ENCODE results near the gene ARRB2. TPM values are rescaled to one million over a fixed set of nuclear protein-coding genes. Genes with fewer than 3 reads are reported as not detected.

ARRB2 gene
- total RNA-seq, 1 experiment from 2014 or later = 12.6 TPM

DNA sequence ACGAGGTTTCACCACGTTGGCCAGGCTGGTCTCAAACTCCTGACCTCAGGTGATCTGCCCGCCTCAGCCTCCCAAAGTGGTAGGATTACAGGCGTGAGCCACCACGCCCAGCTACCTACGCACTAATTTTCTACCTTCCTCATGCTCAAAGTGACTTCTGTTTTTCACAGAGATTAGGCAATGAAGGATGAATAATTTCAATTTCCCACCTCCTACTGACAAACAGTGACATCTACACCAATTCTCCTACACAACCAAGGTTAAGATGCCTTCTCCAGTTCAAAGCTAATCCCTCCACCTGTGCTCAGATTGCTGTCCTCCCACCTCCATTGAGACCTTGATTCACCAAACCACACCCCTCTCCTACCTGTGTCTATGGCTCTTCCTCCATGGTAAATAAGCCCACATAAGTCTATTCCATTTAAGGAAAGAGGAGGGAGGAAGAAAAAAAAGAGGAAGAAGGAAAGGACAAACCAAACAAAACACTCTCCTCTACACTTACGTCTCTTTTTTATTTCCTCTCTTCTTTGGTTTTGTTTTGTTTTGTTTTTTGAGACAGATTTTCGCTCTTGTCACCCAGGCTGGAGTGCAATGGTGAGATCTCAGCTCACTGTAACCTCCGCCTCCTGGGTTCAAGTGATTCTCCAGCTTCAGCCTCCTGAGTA is 15.3 kb downstream of the ARRB2 start:
- no peak for DNase-seq (ENCODE audit: low read depth)

GRCh38 chr17:4728124-4728523 is 17.7 kb downstream of the ARRB2 start:
- DNase-seq (ENCODE audit: low read depth) = no peak

DNA sequence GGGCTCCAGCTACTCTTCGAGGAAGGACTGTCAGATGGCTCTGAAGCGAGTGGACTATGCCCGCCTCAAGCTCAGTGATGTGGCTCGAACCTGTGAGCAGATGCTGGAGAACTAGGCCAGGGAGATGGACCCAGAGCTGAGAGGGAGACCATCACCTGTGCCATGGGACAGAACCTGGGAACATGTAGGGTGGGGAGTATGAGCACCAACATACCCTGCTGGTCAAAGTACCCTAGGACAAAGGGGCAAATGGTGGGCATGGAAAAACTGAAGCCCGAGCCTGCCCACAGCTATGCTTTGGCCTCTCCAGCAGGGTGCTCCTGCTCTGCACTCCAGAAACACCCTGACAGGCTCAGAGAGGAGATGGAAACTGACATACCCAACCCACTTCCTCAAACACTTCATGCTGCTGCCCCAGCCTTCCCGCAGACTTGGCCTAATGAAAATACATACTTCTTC is 22.7 kb downstream of the ARRB2 start:
- no peak for DNase-seq (ENCODE audit: low read depth)

DNA sequence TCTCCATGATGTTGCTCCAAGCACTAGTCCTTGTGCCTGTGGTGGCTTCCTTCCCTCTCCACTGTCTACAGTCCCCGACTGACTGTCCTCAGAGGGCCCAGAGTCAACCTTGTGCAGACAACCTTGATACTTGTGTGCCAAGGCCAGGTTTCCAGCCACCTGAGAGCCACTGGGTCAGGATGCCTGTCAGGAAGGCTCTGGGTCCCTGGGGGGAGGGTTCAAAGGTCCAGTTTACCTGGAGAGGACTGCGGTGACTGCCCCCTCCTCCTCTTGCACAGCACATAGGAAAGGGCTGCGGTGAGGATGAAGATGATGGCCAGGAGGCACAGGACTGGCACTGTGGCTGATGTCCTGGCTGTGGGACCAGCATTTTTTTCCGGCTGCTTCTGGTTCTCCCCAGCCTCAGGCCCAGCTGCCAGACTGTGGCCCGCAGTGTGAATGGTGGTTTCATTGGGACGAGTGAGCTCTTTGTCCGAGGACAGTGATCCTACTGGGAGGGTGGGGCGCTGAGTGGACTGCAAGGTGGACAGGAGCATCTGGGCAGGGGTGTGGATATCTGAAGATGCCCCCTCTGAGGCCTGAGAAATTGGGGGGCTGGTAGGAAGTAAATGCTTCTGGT is 24.5 kb downstream of the ARRB2 start:
- no peak for DNase-seq (ENCODE audit: low read depth)

DNA sequence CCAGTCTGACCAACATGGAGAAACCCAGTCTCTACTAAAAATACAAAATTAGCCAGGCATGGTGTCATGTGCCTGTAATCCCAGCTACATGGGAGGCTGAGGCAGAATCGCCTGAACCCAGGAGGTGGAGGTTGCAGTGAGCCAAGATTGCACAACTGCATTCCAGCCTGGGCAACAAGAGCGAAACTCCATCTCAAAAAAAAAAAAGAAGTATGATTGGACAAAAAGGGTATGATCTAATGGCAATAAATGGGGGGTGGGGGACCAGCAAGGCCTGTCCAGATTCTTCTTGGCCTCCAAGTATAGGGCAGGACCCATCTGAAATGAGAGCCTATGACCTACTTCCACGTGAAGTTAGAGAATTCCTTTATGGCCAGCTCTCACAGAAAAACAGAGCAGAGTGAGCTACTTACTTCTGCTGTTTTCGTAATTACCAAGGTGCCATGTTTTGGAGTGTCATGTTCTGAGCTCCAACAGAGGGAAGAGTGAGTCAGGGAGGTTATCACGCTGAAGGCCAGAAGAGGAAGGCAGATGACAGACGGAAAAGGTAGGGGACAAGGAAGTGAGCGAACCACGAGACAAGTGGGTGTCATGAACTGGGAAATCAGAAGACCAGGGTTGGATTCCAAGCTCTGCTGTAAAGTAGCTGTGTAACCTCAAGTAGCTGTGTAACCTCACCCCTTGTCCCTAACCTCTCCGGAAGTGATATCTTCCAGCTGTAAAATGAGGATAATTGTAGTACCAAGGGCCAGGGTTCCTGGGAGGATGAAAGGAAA is 25.6 kb downstream of the ARRB2 start:
- no peak for DNase-seq (ENCODE audit: low read depth)

DNA sequence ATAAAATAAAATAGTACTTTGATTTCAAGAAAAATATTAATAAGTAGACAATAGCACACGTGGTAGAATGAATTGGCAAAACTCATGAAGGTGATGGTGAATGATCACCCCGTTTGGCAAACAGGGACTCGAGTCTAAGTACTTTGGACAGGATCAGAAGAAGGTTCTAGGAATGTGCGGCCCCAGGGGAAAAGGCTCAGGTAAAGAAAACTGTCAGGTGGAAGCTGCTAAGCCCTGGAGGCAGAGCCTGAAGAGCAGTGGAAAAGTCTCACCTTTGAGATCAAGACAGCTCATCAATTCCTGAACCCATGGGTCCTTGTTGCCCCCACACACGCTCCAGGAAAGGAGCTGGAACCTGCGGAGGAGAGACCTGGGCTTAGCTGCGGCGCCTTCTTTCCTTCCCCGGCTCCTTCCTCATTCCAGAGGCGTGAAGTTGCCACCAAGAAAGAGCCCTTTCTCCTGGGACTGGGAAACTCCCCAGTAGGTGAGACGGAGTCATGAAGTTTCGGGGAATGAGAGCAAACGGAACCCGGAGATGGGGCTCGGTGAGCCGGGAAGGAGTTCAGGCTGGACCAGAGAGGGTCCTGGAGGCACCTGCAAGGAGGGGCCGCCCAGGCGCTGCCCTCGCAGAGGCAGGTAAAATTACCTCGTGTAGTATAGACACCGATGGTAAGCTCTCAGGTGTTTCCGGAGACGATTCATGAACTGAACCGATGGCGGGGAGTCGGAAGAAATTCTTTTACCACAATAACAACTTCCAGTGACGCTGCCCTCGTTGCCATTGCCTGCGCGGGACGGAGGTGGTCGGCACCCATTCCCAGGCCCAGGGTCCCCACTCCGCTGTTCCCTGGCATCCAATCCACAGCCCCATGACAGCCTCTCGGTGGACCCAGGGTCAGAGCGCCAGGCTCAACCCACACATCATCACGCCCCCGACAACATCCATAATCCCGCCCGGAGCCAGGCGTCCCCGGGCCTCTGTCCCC is 28.0 kb downstream of the ARRB2 start:
- DNase-seq (ENCODE audit: low read depth) = no peak

DNA sequence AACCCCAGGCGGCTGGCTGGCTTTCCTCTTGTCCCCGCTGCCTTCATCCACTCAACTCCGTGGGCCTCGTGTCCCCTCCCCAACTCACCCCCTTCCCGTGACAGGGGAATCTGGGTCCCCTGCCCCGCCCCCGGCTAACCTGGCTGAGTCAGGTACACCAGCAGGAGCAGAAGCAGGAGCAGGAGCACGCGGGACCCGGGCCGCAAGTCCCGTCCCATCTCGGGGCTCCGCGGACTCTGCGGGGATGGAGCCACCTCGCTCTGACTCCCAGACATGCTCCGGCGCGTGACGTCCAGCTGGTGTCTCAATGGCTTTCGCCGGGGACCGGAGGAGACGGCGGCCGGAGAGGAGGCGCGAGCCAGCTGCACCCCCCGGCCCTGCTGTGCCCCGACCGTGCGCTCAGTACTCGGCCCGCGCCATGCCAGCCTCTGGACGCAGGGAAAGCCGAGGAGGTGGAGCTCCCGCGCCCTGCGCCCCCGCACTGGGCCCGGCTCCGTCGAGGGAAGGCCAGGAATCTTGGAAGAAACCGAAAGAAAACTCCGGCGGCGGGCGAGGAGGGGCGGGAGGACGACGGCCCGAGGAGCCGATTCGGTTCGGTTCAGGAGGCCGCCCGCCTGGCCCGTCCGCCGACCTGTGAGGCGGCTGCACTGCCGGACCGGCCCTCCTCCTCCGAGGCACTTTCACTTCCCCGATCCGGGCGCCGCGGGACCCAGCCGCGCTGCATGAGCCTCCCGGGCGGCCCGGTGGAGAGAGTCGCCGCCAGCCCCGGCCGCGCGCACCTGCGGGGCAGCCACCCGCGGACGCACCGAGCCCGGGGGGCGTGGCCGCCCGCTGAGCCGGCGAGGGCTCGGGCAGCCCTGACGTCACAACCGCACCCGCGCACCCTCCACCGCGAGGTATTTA is 28.9 kb downstream of the ARRB2 start, which contains the start of the genes CXCL16 and ZMYND15:
Gene CXCL16 (minus strand): TSS at position 807 of the 903 bp plus-strand sequence. CDS start 589 bp downstream, at position 218.
Gene ZMYND15 (plus strand): TSS at position 712 of the 903 bp plus-strand sequence. CDS start 716 bp downstream, outside the sequence.
- DNase-seq (ENCODE audit: low read depth) = peak; percentile 19

GRCh38 chr17:4740025-4740351 is 29.6 kb downstream of the ARRB2 start:
- no peak for DNase-seq (ENCODE audit: low read depth)

DNA sequence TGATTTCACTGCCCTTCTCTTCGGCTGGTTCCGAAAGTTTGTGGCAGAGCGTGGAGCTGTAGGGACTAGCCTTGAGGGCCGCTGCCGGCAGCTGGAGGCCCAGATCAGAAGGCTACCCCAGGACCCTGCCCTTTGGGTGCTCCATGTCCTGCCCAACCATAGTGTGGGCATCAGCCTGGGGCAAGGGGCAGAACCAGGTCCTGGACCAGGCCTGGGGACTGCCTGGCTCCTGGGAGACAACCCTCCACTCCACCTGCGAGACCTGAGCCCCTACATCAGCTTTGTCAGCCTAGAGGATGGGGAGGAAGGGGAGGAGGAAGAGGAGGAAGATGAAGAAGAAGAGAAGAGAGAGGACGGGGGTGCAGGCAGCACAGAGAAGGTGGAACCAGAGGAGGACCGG is 30.2 kb downstream of the ARRB2 start:
- no peak for DNase-seq (ENCODE audit: low read depth)

- no peak for DNase-seq (ENCODE audit: low read depth)
Measured at GRCh38 chr17:4741544-4741943, 31.1 kb downstream of the ARRB2 start.

- DNase-seq (ENCODE audit: low read depth) = no peak
Measured at GRCh38 chr17:4742133-4742532, 31.7 kb downstream of the ARRB2 start.

GRCh38 chr17:4742629-4743028 is 32.2 kb downstream of the ARRB2 start:
- DNase-seq (ENCODE audit: low read depth) = no peak

DNA sequence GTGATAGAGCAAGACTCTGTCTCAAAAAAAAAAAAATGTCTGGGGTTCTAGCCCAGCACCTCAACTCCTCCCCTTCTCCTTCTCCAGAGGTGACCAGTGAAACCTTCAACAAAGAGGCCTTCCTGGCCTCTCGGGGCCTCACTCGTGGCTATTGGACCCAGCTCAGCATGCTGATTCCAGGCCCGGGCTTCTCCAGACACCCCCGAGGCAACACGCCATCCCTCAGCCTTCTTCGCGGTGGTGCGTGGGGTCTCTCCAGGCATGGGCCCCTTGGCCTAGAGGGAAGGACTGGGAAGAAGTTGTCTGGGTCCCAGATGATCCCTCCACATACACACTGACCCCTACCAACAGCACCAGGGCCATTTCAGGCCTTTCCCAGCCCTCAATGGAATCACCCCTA is 32.8 kb downstream of the ARRB2 start:
- no peak for DNase-seq (ENCODE audit: low read depth)

DNA sequence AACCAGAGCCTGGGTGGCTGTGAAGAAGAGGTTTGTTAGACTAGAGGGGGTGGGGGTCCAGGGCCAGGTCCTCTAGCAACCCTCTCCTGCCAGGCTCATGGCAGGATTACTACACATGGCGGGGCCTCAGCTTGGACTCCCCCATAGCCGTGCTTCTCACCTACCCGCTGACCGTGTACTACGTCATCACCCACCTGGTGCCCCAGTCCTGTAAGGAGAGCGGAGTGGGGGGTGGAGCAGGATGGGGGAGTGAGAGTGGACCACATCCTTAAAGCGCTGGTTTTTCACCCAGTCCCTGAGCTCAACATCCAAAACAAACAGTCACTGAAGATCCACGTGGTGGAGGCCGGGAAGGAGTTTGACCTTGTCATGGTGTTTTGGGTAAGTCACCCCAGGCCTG is 33.5 kb downstream of the ARRB2 start:
- DNase-seq (ENCODE audit: low read depth) = no peak

GRCh38 chr17:4744999-4745969 is 34.9 kb downstream of the ARRB2 start:
- DNase-seq (ENCODE audit: low read depth) = no peak

DNA sequence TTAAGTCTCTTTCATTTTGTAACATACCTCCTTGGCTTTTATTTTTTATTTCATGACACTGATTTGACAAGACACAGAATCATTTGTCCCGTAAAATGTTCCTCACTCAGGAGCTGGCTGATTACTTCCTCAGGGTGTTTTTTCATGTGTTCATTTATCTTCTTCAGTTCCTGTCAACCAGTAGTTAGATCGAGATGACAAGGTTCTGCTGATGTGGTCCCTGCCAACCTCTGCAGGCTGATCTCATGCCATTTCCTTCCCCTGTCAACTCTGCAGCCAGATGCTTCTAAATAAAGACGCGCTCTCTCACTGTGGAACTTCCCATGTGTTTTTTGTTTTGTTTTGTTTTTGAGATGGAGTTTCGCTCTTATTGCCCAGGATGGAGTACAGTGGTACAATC is 37.4 kb downstream of the ARRB2 start:
- DNase-seq (ENCODE audit: low read depth) = no peak

GRCh38 chr17:4748686-4749085 is 38.3 kb downstream of the ARRB2 start:
- DNase-seq (ENCODE audit: low read depth) = no peak

- DNase-seq (ENCODE audit: low read depth) = no peak
Measured at GRCh38 chr17:4750606-4751005, 40.2 kb downstream of the ARRB2 start.

DNA sequence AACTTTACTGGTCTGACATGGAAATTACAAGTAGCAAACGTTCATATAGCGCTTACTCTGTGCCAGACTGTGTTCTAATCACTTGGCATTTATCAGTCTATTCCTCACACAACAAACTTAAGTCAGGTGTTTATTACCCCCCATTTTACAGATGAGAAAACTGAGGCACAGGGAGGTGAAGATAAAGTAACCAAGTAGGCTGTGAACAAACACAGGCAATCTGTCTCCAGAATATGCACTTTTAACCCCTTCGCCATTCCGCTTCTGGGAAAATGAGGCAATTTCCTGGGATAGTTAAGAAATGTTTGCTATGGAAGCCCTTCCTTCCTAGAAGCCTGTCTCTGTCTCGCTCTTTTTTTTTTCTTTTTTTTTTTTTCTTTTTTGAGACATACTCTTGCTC is 41.5 kb downstream of the ARRB2 start:
- no peak for DNase-seq (ENCODE audit: low read depth)
